ENCODE data around the gene ADAM15. TPM values are rescaled to one million over a fixed set of nuclear protein-coding genes. Genes with fewer than 3 reads are reported as not detected.
A peak's percentile ranks its signal among the peaks of the same experiment; 100 is the strongest.

The ADAM15 gene
- total and polyA plus RNA-seq, 4 donors: 10.8 to 26.8 (median 17.5) TPM

- no peak for DNase-seq (ENCODE audit: low spot score)
- H3K4me1 ChIP-seq (ENCODE audit: control insufficient read depth in 4 of 4, insufficient read depth in 4 of 4, low read length in 3 of 4): peaks cover 16 to 39% (median 33%) of the 10 kb centered on the region in 4 donors
Observed at GRCh38 chr1:155077758-155078445, 26.8 kb downstream of the ADAM15 start.

GRCh38 chr1:155078469-155079209 lies 27.5 kb downstream of the ADAM15 start, which contains the start of gene EFNA3:
EFNA3 (plus strand) TSS chr1:155078837; CDS start chr1:155078942, 105 bp downstream.
- Histone ChIP-seq H3K27ac (ENCODE audit: low read depth in 1 of 2, low read length in 2 of 2) (no peak within 1 kb of the TSS), H3K36me3 (ENCODE audit: control insufficient read depth in 4 of 4, insufficient read depth in 3 of 4, low read depth in 1 of 4, low read length in 3 of 4) (no peaks in the 10 kb centered on the region), H3K27me3 (ENCODE audit: control insufficient read depth in 4 of 4, insufficient read depth in 4 of 4, low read length in 3 of 4) (peaks cover 0 to 18% (median 8%) of the 10 kb centered on the region in 4 donors), H3K9me3 (ENCODE audit: control insufficient read depth in 4 of 4, low read length in 3 of 4) (no peaks in the 10 kb centered on the region), H3K9ac (ENCODE audit: low read depth in 1 of 2, low read length in 2 of 2) (no peak within 1 kb of the TSS), H3K4me3 (ENCODE audit: low read depth in 1 of 3, low read length in 3 of 3) (peak within 1 kb of the TSS in 1 of 3 donors; percentile 40), H3K4me1 (ENCODE audit: control insufficient read depth in 4 of 4, insufficient read depth in 4 of 4, low read length in 3 of 4) (peaks cover 16 to 39% (median 33%) of the 10 kb centered on the region in 4 donors)
- 2% methylated on average over 59 of the region's 59 CpGs for WGBS
- no peak for TF ChIP-seq CTCF (IDR thresholded peaks at IDR 0.05; ENCODE audit: low read depth, low read length, missing input control)
- no peak for TF ChIP-seq REST (IDR thresholded peaks at IDR 0.05)
- no peak for TF ChIP-seq GABPA (IDR thresholded peaks at IDR 0.05 in 1 of 2, conservative IDR thresholded peaks at IDR 0.05 in 1 of 2)
- no peak for TF ChIP-seq SP1 (IDR thresholded peaks at IDR 0.05)
- no peak for TF ChIP-seq RXRA (IDR thresholded peaks at IDR 0.05)
- no peak for TF ChIP-seq JUND (IDR thresholded peaks at IDR 0.05)
- TF ChIP-seq RAD21 (IDR thresholded peaks at IDR 0.05): no peak
- no peak for TF ChIP-seq MAX (IDR thresholded peaks at IDR 0.05)
- DNase-seq (ENCODE audit: low spot score): peak; percentile 75

More at GRCh38 chr1:155077758-155078445, 26.8 kb downstream of the ADAM15 start:
- Histone ChIP-seq H3K4me3 (ENCODE audit: low read depth in 1 of 3, low read length in 3 of 3) (no peak overlapping the region), H3K9me3 (ENCODE audit: control insufficient read depth in 4 of 4, low read length in 3 of 4) (no peaks in the 10 kb centered on the region), H3K36me3 (ENCODE audit: control insufficient read depth in 4 of 4, insufficient read depth in 3 of 4, low read depth in 1 of 4, low read length in 3 of 4) (no peaks in the 10 kb centered on the region), H3K9ac (ENCODE audit: low read depth in 1 of 2, low read length in 2 of 2) (no peak overlapping the region), H3K27ac (ENCODE audit: low read depth in 1 of 2, low read length in 2 of 2) (no peak overlapping the region), H3K27me3 (ENCODE audit: control insufficient read depth in 4 of 4, insufficient read depth in 4 of 4, low read length in 3 of 4) (peaks cover 0 to 11% (median 6%) of the 10 kb centered on the region in 4 donors)
- WGBS: 68% methylated on average over 4 of the region's 4 CpGs
- TF ChIP-seq CTCF (IDR thresholded peaks at IDR 0.05; ENCODE audit: low read depth, low read length, missing input control): no peak
- no peak for TF ChIP-seq FOXA2 (IDR thresholded peaks at IDR 0.05)
